Measurements from ENCODE around the gene CASS4.

Gene CASS4

DNA sequence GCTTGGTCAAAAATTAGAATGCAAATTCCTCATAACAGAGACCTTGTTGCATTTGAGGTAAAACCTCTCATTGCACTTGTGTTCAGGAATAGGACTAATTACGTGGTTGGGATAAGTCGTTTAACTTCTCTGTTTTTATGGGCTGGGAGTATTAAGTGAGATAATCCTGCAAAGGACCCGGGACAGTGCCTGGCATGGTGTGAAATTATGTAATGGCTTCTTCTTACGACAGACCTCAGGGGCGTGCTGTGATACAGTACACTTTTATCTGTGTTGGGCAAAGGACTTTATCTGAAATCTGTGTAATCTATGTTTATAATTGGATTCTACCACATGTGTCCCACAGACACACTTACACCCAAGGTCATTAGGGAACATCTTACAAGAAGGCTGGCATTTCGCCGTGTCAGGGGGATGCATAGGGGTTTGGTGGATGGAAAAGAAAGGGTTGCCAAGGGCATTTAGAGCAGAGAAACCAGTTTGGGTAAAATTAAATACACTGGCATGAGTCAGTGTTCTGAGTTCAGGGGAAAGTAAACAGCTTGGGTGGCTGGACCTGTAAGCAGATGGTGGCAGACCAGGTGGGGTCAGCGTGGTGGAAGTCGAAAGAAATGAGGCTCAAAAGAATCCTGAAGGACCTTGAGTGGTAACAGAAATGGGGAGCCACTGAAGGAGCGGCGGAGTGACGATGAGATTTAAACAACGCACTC lies 39.2 kb downstream of the CASS4 start:
- DNase-seq = no peak

DNA sequence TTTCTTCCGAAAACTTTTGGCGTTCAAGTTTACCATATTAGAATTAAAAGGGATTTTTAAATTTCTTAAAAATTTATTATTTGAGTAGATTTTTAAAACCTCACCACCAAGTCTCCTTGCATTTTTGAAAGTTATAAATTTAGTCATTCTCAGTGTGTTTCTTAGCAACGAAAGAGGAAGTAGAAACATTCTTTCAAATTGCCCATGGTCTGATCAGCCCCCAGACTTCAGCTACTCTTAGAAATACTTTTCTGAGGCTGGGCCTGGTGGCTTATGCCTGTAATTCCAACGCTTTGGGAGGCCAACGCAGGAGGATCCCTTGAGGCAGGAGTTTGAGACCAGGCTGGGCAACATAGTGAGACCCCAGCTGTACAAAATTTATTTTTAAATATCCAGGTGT lies 41.3 kb downstream of the CASS4 start:
- no peak for DNase-seq

DNA sequence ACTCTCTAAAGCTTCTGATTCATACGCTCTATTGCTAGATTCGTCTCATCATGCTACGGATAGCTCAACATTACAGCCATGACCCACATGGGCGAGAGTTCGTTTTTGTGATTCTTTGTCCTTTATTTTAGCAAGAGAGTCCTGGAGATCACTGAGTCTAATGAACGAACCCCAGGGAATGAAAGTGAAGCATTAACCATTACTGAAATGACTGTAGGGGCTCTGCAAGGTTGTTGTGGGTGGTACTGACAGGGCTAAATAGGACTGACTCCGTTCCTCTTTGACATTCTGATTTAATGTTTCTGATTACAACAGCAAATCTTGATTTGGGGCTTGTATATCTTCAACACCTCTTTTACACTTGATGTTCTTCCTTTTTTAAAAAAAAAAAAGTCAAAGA lies 42.7 kb downstream of the CASS4 start:
- DNase-seq = no peak

DNA sequence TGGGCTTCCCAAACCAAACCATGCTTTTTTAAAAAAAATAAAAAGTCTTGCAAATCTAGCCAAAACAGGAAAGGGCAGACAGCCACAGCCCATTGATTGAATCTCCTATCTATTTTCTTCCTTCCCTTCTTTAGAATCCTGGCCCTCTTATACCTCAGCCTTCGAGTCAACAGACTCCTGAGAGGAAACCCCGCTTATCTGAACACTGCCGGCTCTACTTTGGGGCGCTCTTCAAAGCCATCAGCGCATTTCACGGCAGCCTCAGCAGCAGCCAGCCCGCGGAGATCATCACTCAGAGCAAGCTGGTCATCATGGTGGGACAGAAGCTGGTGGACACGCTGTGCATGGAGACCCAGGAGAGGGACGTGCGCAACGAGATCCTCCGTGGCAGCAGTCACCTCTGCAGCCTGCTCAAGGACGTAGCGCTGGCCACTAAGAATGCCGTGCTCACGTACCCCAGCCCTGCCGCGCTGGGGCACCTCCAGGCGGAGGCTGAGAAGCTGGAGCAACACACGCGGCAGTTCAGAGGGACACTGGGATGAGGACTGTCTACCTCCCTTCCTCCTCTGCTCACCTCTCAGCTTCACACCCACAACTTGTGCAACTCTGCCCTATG lies 46.3 kb downstream of the CASS4 start:
- no peak for DNase-seq

GRCh38 chr20:56460459-56460858 lies 48.4 kb downstream of the CASS4 start:
- peak; percentile 63 to 85 for DNase-seq

- no peak for DNase-seq
Observed at GRCh38 chr20:56461576-56461975, 49.5 kb downstream of the CASS4 start.

DNA sequence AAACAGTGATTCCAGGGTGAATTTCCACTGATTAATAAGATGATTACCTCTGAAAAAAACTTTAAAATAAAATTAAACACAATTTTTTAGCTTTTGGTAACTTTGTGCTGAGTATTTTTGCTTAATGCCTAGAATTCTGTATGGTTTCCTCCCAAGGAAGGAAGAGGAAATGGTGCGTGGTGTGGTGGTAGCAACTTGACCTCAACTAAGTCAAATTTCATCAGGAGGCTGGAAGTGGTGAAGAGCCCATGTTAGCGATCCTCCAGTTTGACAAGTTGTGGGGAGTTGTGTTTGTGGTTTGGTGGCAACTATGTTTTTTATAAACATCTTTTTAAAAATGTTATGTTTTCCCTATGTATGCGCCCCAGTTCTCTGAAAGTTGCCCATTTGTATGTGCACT lies 51.4 kb downstream of the CASS4 start:
- DNase-seq = peak in 1 of 2 donors; percentile 52

DNA sequence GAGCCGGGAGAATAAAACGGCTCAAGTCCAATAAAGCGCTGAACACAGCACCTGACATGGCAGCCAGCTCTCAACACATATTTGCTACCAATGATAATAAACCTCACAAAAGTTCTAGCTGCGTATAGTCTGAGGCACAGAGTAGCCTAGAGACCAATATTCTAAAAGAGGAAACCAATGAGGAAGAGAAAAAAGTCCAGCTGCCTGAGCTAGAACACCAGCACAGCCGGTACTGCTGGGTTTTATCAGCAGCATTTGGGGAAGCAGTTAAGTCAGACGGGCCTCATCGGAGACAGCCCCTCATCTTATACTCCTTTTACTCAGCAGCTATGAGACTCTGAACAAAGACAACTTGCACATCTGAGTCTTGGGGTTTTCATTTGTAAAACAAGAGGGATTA lies 53.9 kb downstream of the CASS4 start:
- DNase-seq = peak in 1 of 2 donors; percentile 37

- DNase-seq = no peak
Observed at GRCh38 chr20:56467968-56468315, 55.9 kb downstream of the CASS4 start.

GRCh38 chr20:56468316-56469076 lies 56.4 kb downstream of the CASS4 start, which contains the start of gene RTF2:
RTF2 (plus strand) TSS chr20:56468627; CDS start chr20:56468698, 71 bp downstream.
- peak; percentile 95 to 97 for DNase-seq

- peak in 1 of 2 donors; percentile 12 for DNase-seq
Observed at GRCh38 chr20:56469077-56469449, 57.0 kb downstream of the CASS4 start.

GRCh38 chr20:56483970-56484369 lies 71.9 kb downstream of the CASS4 start:
- peak; percentile 24 to 30 for DNase-seq

GRCh38 chr20:56487216-56487615 lies 75.2 kb downstream of the CASS4 start:
- no peak for DNase-seq

- DNase-seq = no peak
Observed at GRCh38 chr20:56488566-56488965, 76.5 kb downstream of the CASS4 start.

GRCh38 chr20:56501116-56501515 lies 89.1 kb downstream of the CASS4 start:
- DNase-seq = no peak

GRCh38 chr20:56503916-56504315 lies 91.9 kb downstream of the CASS4 start:
- DNase-seq = no peak

- DNase-seq = no peak
Observed at GRCh38 chr20:56504373-56505005, 92.4 kb downstream of the CASS4 start.

GRCh38 chr20:56506103-56506502 lies 94.0 kb downstream of the CASS4 start:
- no peak for DNase-seq

Measured in CD4-positive, alpha-beta T cell treated with Interferon alpha-2 for 1 hour (primary cell).